PC-3 (cell line): ENCODE measurements around the gene CCDC167. TPM values are rescaled to one million over a fixed set of nuclear protein-coding genes. Genes with fewer than 3 reads are reported as not detected.

Experiments used
- ATAC-seq: fragments of 200-7000 bp; cut with Tn5 transposase; 2 replicates; pipeline ENCODE4 v1.9.1; 2020; ENCODE audit warnings: mild to moderate bottlenecking, moderate library complexity
- BruUV-seq: library from RNA; stranded (reverse); fragments of 400-500 nt; replicated peaks from 2 replicates; lab custom pipeline; 2021; lab: Mats Ljungman, UMichigan
- CTCF ChIA-PET: fragments of 300-600 bp; sonication (Branson Sonifier 250); formaldehyde crosslinking; loops from one replicate; lab custom pipeline; 2022; ENCODE audit warnings: antibody characterized with exemption; lab: Charles Lee
- POLR2A ChIA-PET: fragments of 300-600 bp; sonication (Branson Sonifier 250); formaldehyde crosslinking; loops from one replicate; lab custom pipeline; 2022; ENCODE audit warnings: antibody characterized with exemption; ENCODE audit not compliant: unreplicated experiment; lab: Charles Lee
- DNase-seq: peaks from one replicate; pipeline ENCODE4 v3.0.0-alpha.2; 2015
- H2AFZ ChIP-seq: fragments of 300-600 bp; sonication (generic); 2 replicates; pipeline ENCODE4 v1.6.0; 2016; ENCODE audit warnings: antibody characterized with exemption, low read length
- H3F3A ChIP-seq: fragments of 300-600 bp; sonication (generic); one replicate; pipeline ENCODE4 v1.6.0; 2017; ENCODE audit warnings: antibody characterized with exemption, low read length, control low read depth, mild to moderate bottlenecking; ENCODE audit not compliant: unreplicated experiment
- H3K27ac ChIP-seq: fragments of 300-600 bp; sonication (generic); 2 replicates; pipeline ENCODE4 v1.5.1; 2016; ENCODE audit warnings: mild to moderate bottlenecking, low read length
- H3K27me3 ChIP-seq: fragments of 300-600 bp; sonication (generic); 2 replicates; pipeline ENCODE4 v1.6.1; 2016; ENCODE audit warnings: low read length, mixed read lengths
- H3K36me3 ChIP-seq: fragments of 300-600 bp; sonication (generic); 2 replicates; pipeline ENCODE4 v1.6.1; 2016; ENCODE audit warnings: low read depth, mixed run types, low read length, mixed read lengths
- H3K4me1 ChIP-seq: fragments of 300-600 bp; sonication (generic); 2 replicates; pipeline ENCODE4 v1.5.1; 2016; ENCODE audit warnings: low read length; ENCODE audit not compliant: insufficient read depth
- H3K4me2 ChIP-seq: fragments of 300-600 bp; sonication (generic); 2 replicates; pipeline ENCODE4 v1.6.0; 2016; ENCODE audit warnings: low read length
- H3K4me3 ChIP-seq: fragments of 300-600 bp; sonication (generic); 2 replicates; pipeline ENCODE4 v1.5.1; 2016; ENCODE audit warnings: mild to moderate bottlenecking, low read length, mixed read lengths
- H3K79me2 ChIP-seq: fragments of 300-600 bp; sonication (generic); 2 replicates; pipeline ENCODE4 v1.6.1; 2017; ENCODE audit warnings: low read length, mixed read lengths
- H3K9ac ChIP-seq: fragments of 300-600 bp; sonication (generic); 2 replicates; pipeline ENCODE4 v1.6.0; 2016; ENCODE audit warnings: mild to moderate bottlenecking, low read length
- H3K9me2 ChIP-seq: fragments of 300-600 bp; sonication (generic); replicated peaks from 2 replicates; pipeline ENCODE4 v1.6.1; 2016; ENCODE audit warnings: mixed run types, low read length, mixed read lengths
- H3K9me3 ChIP-seq: fragments of 300-600 bp; sonication (generic); 2 replicates; pipeline ENCODE4 v1.6.1; 2016; ENCODE audit warnings: low read length, mixed read lengths
- H4K20me1 ChIP-seq: fragments of 300-600 bp; sonication (generic); 2 replicates; pipeline ENCODE4 v1.6.1; 2016; ENCODE audit warnings: low read length, mixed read lengths
- EZH2 ChIP-seq: fragments of 300-600 bp; sonication (generic); IDR thresholded peaks from one replicate; pipeline ENCODE4 v1.6.1; 2017; ENCODE audit warnings: antibody characterized with exemption, mild to moderate bottlenecking, low read length; ENCODE audit not compliant: unreplicated experiment
- EZH2phosphoT487 ChIP-seq: fragments of 300-600 bp; sonication (generic); IDR thresholded peaks from 2 replicates; pipeline ENCODE4 v1.6.1; 2018; ENCODE audit warnings: mild to moderate bottlenecking, antibody characterized with exemption, low read length, borderline replicate concordance
- intact Hi-C: fragments of 100-400 bp; cut with micrococcal nuclease; formaldehyde crosslinking; loops from 2 replicates; pipeline ENCODE4 v1.9.0; 2023
- total RNA-seq: library from RNA; depleted of rRNA; stranded (reverse); fragments of >200 nt; gene quantifications from 2 replicates; pipeline ENCODE4 v1.2.3, GENCODE V29; 2014; rRNA removed
- TF ChIP-seq, protein P1 (sequence below): fragments of 300-600 bp; sonication (generic); conservative IDR thresholded peaks from 2 replicates; pipeline ENCODE4 v1.5.1; 2017; ENCODE audit warnings: antibody characterized with exemption, low read depth, mild to moderate bottlenecking, low read length

Gene CCDC167
- total RNA-seq, 1 experiment from 2014 or later = 56.9 TPM

- DNase-seq = no peak
- Histone ChIP-seq H3K4me3 (no peak overlapping the region), H3K9ac (no peak overlapping the region), H3K9me2 (no peaks in the 10 kb centered on the region), H3K79me2 (peaks cover 42% of the 10 kb centered on the region), H3F3A (no peaks in the 10 kb centered on the region), H3K9me3 (no peaks in the 10 kb centered on the region), H4K20me1 (0 out of 2 replicates have a peak, but pooled peaks cover 3% of the 10 kb centered on the region), H3K4me1 (peaks cover 25% of the 10 kb centered on the region), H2AFZ (no peak overlapping the region), H3K36me3 (peaks cover 26% of the 10 kb centered on the region; the same call in 1 of the 2 replicates), H3K4me2 (no peak overlapping the region), H3K27me3 (no peaks in the 10 kb centered on the region), H3K27ac (no peak overlapping the region)
- intact Hi-C loops = loop anchor here (10.0 kb wide), 1 partner anchor 111 kb away; no protein-coding TSS in a partner anchor
- no TSS peak for BruUV-seq
- POLR2A ChIA-PET = no interaction called here
- TF ChIP-seq, protein P1, sequence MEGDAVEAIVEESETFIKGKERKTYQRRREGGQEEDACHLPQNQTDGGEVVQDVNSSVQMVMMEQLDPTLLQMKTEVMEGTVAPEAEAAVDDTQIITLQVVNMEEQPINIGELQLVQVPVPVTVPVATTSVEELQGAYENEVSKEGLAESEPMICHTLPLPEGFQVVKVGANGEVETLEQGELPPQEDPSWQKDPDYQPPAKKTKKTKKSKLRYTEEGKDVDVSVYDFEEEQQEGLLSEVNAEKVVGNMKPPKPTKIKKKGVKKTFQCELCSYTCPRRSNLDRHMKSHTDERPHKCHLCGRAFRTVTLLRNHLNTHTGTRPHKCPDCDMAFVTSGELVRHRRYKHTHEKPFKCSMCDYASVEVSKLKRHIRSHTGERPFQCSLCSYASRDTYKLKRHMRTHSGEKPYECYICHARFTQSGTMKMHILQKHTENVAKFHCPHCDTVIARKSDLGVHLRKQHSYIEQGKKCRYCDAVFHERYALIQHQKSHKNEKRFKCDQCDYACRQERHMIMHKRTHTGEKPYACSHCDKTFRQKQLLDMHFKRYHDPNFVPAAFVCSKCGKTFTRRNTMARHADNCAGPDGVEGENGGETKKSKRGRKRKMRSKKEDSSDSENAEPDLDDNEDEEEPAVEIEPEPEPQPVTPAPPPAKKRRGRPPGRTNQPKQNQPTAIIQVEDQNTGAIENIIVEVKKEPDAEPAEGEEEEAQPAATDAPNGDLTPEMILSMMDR = no peak
- no peak for ATAC-seq
- CTCF ChIA-PET = no interaction called here
Measured at GRCh38 chr6:37435373-37435772, 64.3 kb downstream of the CCDC167 start.

- Histone ChIP-seq H3K4me3 (peak overlapping the region; percentile 84), H3K27me3 (no peaks in the 10 kb centered on the region), H3K27ac (no peak overlapping the region), H3K4me2 (peak overlapping the region; percentile 97), H3K4me1 (peaks cover 23% of the 10 kb centered on the region), H3K9me2 (no peaks in the 10 kb centered on the region), H3K36me3 (peaks cover 20% of the 10 kb centered on the region; the same call in 1 of the 2 replicates), H2AFZ (peak overlapping the region; percentile 99), H3K79me2 (peaks cover 28% of the 10 kb centered on the region), H3K9me3 (no peaks in the 10 kb centered on the region), H4K20me1 (no peaks in the 10 kb centered on the region), H3K9ac (peak overlapping the region; percentile 75), H3F3A (no peaks in the 10 kb centered on the region)
- TF ChIP-seq EZH2phosphoT487 (no peak), EZH2 (no peak)
- TF ChIP-seq, protein P1 = no peak
- POLR2A ChIA-PET = interaction anchor here (0.7 kb wide), 1 partner anchor 78 kb away, joined by 3 read pairs; no protein-coding TSS in a partner anchor
- intact Hi-C loops = loop anchor here (10.0 kb wide), 1 partner anchor 109 kb away; no protein-coding TSS in a partner anchor
- DNase-seq = no peak
- ATAC-seq = peak; percentile 44
- TSS peak; percentile 41 for BruUV-seq
- CTCF ChIA-PET = no interaction called here
Measured at GRCh38 chr6:37433657-37434271, 65.9 kb downstream of the CCDC167 start.

Other genes with a start within 250 kb of the CCDC167 start
- 9.1 and 9.6 TPM in 2 replicates for gene TBC1D22B, start 242.1 kb downstream of the CCDC167 start, total RNA-seq
- gene TMEM217, start 241.7 kb downstream of the CCDC167 start, total RNA-seq = 2.2 and 2.4 TPM in 2 replicates
- 20.2 and 28.1 TPM in 2 replicates for gene RNF8, start 145.9 kb downstream of the CCDC167 start, total RNA-seq
- gene CMTR1, start 66.7 kb downstream of the CCDC167 start, total RNA-seq = 36.4 and 41.9 TPM in 2 replicates
- 0.15 and 1.4 TPM in 2 replicates for gene MDGA1, start 198.0 kb upstream of the CCDC167 start, total RNA-seq